ENCODE data around the gene BRME1.

DNA sequence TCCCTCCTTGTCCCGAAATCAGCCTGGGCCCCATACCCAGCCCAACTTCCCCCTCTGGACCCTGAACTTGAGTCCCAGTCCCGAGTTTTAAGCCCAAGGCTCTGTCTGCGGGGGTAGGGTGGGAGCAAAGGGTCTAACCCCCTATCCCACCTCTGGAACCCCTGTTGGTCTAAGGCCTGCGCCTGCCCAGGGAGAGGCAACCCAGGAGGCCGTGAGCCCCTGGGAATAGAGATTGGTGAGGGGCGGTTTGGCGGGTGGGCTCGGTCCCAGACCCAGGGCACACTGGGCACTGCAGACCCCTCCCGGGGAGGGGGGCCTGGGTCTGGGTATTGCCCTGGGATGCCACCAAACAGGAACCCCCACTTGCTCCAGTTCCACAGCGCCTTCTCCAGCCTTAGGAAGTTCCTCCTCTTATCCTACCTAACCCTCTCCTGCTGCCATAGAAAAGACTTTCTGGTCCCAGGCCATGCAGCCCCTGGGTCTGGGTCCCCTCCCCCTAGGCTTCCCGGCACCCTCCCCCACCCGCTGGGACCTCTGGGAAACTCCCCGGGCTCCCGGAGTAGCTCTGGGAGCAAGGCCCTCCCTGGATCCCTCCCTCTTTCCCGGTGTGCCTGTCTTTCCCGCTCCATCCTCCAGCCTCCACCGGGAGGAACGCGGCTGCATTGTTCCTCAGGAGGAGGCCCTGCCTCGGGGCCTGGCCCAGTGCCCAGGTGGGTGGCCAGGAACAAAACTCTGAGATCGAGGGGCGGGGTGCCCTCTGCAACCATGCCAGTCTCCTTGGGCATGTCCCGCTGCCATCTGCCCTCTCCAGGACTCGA lies 62.6 kb downstream of the BRME1 start:
- TF ChIP-seq, protein P1, sequence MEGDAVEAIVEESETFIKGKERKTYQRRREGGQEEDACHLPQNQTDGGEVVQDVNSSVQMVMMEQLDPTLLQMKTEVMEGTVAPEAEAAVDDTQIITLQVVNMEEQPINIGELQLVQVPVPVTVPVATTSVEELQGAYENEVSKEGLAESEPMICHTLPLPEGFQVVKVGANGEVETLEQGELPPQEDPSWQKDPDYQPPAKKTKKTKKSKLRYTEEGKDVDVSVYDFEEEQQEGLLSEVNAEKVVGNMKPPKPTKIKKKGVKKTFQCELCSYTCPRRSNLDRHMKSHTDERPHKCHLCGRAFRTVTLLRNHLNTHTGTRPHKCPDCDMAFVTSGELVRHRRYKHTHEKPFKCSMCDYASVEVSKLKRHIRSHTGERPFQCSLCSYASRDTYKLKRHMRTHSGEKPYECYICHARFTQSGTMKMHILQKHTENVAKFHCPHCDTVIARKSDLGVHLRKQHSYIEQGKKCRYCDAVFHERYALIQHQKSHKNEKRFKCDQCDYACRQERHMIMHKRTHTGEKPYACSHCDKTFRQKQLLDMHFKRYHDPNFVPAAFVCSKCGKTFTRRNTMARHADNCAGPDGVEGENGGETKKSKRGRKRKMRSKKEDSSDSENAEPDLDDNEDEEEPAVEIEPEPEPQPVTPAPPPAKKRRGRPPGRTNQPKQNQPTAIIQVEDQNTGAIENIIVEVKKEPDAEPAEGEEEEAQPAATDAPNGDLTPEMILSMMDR (IDR thresholded peaks at IDR 0.05 in 8 of 11, conservative IDR thresholded peaks at IDR 0.05 in 3 of 11) = no peak
- TF ChIP-seq POLR2AphosphoS5 (IDR thresholded peaks at IDR 0.05) (peak in 2 of 3 donors; percentile 41 to 42), POLR2A (IDR thresholded peaks at IDR 0.05) (no peak)
